Mesendoderm (in vitro differentiated cells): ENCODE measurements around the gene TFB2M.

ENCODE experiments used
- DNase-seq: peaks from one replicate; pipeline ENCODE4 v3.0.0; 2013
- H2AK5ac ChIP-seq: 2 replicates; pipeline ENCODE4 v1.6.1; 2013; ENCODE audit warnings: low read length, inconsistent platforms
- H2BK120ac ChIP-seq: 2 replicates; pipeline ENCODE4 v1.6.1; 2013; ENCODE audit warnings: low read depth, mild to moderate bottlenecking, low read length, moderate library complexity, mixed read lengths
- H2BK15ac ChIP-seq: replicated peaks from 2 replicates; pipeline ENCODE4 v1.6.1; 2013; ENCODE audit warnings: low read depth, mild to moderate bottlenecking, moderate library complexity
- H2BK5ac ChIP-seq: 2 replicates; pipeline ENCODE4 v1.6.1; 2013; ENCODE audit warnings: low read length, inconsistent platforms
- H3K18ac ChIP-seq: 2 replicates; pipeline ENCODE4 v1.6.1; 2013; ENCODE audit warnings: mild to moderate bottlenecking, low read length, mixed read lengths
- H3K23ac ChIP-seq: one replicate; pipeline ENCODE4 v1.6.1; 2013; ENCODE audit warnings: low read length
- H3K27ac ChIP-seq: 2 replicates; pipeline ENCODE4 v1.5.1; 2013; ENCODE audit warnings: low read depth, mild to moderate bottlenecking, inconsistent platforms, low read length, moderate library complexity
- H3K27me3 ChIP-seq: 2 replicates; pipeline ENCODE4 v1.6.1; 2013; ENCODE audit warnings: low read length, control low read depth, mild to moderate bottlenecking, inconsistent platforms; ENCODE audit not compliant: insufficient read depth, poor library complexity
- H3K36me3 ChIP-seq: 2 replicates; pipeline ENCODE4 v1.6.1; 2013; ENCODE audit warnings: low read length, inconsistent platforms; ENCODE audit not compliant: control insufficient read depth, insufficient read depth
- H3K4ac ChIP-seq: one replicate; pipeline ENCODE4 v1.6.1; 2013; ENCODE audit warnings: low read depth, mild to moderate bottlenecking, low read length, moderate library complexity
- H3K4me1 ChIP-seq: 2 replicates; pipeline ENCODE4 v1.6.1; 2013; ENCODE audit warnings: low read depth, low read length, inconsistent platforms; ENCODE audit not compliant: control insufficient read depth
- H3K4me2 ChIP-seq: 2 replicates; pipeline ENCODE4 v1.6.1; 2013; ENCODE audit warnings: low read length
- H3K4me3 ChIP-seq: 2 replicates; pipeline ENCODE4 v1.5.1; 2013; ENCODE audit warnings: mild to moderate bottlenecking, low read length
- H3K56ac ChIP-seq: one replicate; pipeline ENCODE4 v1.6.1; 2013; ENCODE audit warnings: low read length
- H3K79me1 ChIP-seq: 2 replicates; pipeline ENCODE4 v1.6.1; 2013; ENCODE audit warnings: low read length, inconsistent platforms
- H3K79me2 ChIP-seq: 2 replicates; pipeline ENCODE4 v1.6.1; 2013; ENCODE audit warnings: mild to moderate bottlenecking, low read length; ENCODE audit not compliant: control insufficient read depth, insufficient read depth
- H3K9ac ChIP-seq: 2 replicates; pipeline ENCODE4 v1.6.1; 2013; ENCODE audit warnings: low read length, inconsistent platforms
- H4K5ac ChIP-seq: one replicate; pipeline ENCODE4 v1.6.1; 2013; ENCODE audit warnings: low read length
- H4K8ac ChIP-seq: one replicate; pipeline ENCODE4 v1.6.1; 2013; ENCODE audit warnings: low read depth, mild to moderate bottlenecking, control low read depth, low read length, moderate library complexity
- WGBS: extraction: QIAGEN DNeasy Blood & Tissue Kit; methylation state at CpG from one replicate; pipeline ENCODE4 v1.1.7; 2013; ENCODE audit warnings: low lambda C conversion rate, missing lambda C conversion rate; ENCODE audit not compliant: insufficient coverage; ENCODE audit errors: extremely low coverage; 5-methylcytosine and 5-hydroxymethylcytosine counted together

Gene TFB2M

DNA sequence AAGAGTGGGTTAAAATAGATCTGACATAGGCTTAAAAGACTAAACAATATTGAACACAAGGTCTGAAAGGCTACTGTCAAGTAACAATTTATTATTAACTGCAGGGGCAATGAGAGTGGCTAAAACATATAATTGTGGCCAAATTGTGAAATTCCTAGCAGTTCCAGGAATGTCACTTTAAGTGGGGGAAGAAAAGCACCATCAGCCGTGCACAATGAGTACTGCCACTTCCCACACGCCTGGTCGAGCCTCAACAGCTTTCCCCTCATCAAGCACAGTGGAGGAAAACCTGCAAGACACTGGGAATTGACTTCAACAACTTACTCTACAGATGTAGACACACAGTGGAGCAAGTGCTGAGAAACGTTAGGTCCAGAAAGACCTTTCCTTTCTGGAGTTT, 16.4 kb downstream of the TFB2M start:
- H2BK15ac ChIP-seq = no peak overlapping the region
- H3K79me2 ChIP-seq = peaks cover 4% of the 10 kb centered on the region

GRCh38 chr1:246544001-246544400, 22.1 kb downstream of the TFB2M start:
- Histone ChIP-seq H3K27ac (no peak overlapping the region), H3K4me1 (no peaks in the 10 kb centered on the region), H3K4ac (no peak overlapping the region), H4K8ac (no peak overlapping the region), H3K4me2 (no peak overlapping the region), H3K9ac (no peak overlapping the region), H3K36me3 (peaks cover 6% of the 10 kb centered on the region), H4K5ac (no peak overlapping the region), H2BK15ac (no peak overlapping the region), H3K27me3 (no peaks in the 10 kb centered on the region), H3K18ac (no peak overlapping the region), H2AK5ac (no peak overlapping the region), H3K23ac (no peak overlapping the region), H2BK5ac (no peak overlapping the region), H3K4me3 (no peak overlapping the region), H3K56ac (no peak overlapping the region), H2BK120ac (no peak overlapping the region), H3K79me2 (no peaks in the 10 kb centered on the region), H3K79me1 (no peaks in the 10 kb centered on the region)
- no peak for DNase-seq
- WGBS = no CpG with 5 or more reads among the region's 1 CpG

More for the DNA sequence above, 16.4 kb downstream of the TFB2M start:
- no peaks in the 10 kb centered on the region for H3K36me3 ChIP-seq
- H3K4me2 ChIP-seq = no peak overlapping the region
- no peak overlapping the region for H4K5ac ChIP-seq
- H3K4me3 ChIP-seq = no peak overlapping the region
- WGBS = no CpG with 5 or more reads among the region's 4 CpGs
- no peaks in the 10 kb centered on the region for H3K27me3 ChIP-seq
- no peak overlapping the region for H3K27ac ChIP-seq
- no peak overlapping the region for H3K9ac ChIP-seq
- H2BK5ac ChIP-seq = no peak overlapping the region
- no peak overlapping the region for H3K18ac ChIP-seq
- DNase-seq = no peak
- no peak overlapping the region for H3K56ac ChIP-seq
- H4K8ac ChIP-seq = no peak overlapping the region
- peaks cover 4% of the 10 kb centered on the region for H3K79me1 ChIP-seq
- no peak overlapping the region for H2AK5ac ChIP-seq
- H3K4ac ChIP-seq = no peak overlapping the region
- no peak overlapping the region for H2BK120ac ChIP-seq
- no peak overlapping the region for H3K23ac ChIP-seq
- no peaks in the 10 kb centered on the region for H3K4me1 ChIP-seq

DNA sequence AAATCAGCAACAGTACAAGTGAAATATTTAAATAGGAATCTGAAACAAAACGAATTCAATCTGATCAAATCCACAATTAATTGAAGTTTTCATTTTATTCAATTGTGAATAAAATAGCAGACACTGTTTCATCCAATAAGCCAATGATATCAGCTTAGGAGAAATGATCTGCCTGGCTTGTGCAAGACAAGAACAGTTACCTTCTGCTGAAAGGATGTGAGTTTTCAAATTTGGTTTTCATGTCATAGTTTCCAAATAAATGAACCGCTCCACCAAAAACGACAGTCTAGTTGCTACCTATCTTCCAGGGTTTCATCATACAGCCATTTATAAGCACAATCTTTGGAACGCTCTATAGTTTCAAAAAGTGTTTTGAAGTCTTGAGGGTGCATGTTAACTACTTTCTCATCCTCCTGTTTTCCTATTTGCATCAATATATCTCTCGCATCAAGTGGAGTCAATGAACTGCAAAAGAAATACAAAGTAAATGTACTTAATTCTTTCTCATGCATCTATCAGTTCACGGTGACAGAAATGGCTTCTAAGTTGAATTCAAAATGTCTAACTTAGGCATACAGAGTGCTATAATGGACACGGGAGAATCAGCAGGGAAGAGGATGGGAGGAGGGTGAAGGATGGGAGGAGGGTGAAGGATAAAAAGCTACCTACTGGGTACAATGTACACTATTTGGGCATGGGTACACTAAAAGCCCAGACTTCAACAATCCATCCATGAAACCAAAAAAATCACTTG, 25.1 kb downstream of the TFB2M start:
- no CpG with 5 or more reads among the region's 7 CpGs for WGBS

GRCh38 chr1:246537887-246538286, 28.2 kb downstream of the TFB2M start:
- no peak overlapping the region for H2BK5ac ChIP-seq
- H3K23ac ChIP-seq = no peak overlapping the region
- H3K36me3 ChIP-seq = peaks cover 2% of the 10 kb centered on the region
- no peaks in the 10 kb centered on the region for H3K27me3 ChIP-seq
- H3K9ac ChIP-seq = no peak overlapping the region
- H3K79me1 ChIP-seq = no peaks in the 10 kb centered on the region
- H3K27ac ChIP-seq = no peak overlapping the region
- H2BK15ac ChIP-seq = no peak overlapping the region
- no peak overlapping the region for H4K5ac ChIP-seq
- H2AK5ac ChIP-seq = no peak overlapping the region
- no peak overlapping the region for H3K4ac ChIP-seq
- H3K18ac ChIP-seq = no peak overlapping the region
- no peak overlapping the region for H2BK120ac ChIP-seq
- H3K4me2 ChIP-seq = no peak overlapping the region
- DNase-seq = no peak
- H3K4me1 ChIP-seq = no peaks in the 10 kb centered on the region
- H4K8ac ChIP-seq = no peak overlapping the region
- no peak overlapping the region for H3K56ac ChIP-seq
- no CpG with 5 or more reads among the region's 3 CpGs for WGBS
- no peaks in the 10 kb centered on the region for H3K79me2 ChIP-seq
- H3K4me3 ChIP-seq = no peak overlapping the region

More for the DNA sequence above, 25.1 kb downstream of the TFB2M start:
- Histone ChIP-seq H4K5ac (no peak overlapping the region), H2BK15ac (no peak overlapping the region), H3K27me3 (no peaks in the 10 kb centered on the region), H2BK5ac (no peak overlapping the region), H3K18ac (no peak overlapping the region), H3K79me1 (no peaks in the 10 kb centered on the region), H3K36me3 (peaks cover 6% of the 10 kb centered on the region), H3K4ac (no peak overlapping the region), H3K23ac (no peak overlapping the region), H2BK120ac (no peak overlapping the region), H3K27ac (no peak overlapping the region), H3K4me1 (no peaks in the 10 kb centered on the region), H3K4me3 (no peak overlapping the region), H3K79me2 (no peaks in the 10 kb centered on the region), H2AK5ac (no peak overlapping the region), H3K9ac (no peak overlapping the region), H4K8ac (no peak overlapping the region), H3K56ac (no peak overlapping the region), H3K4me2 (no peak overlapping the region)
- DNase-seq = no peak

- H3K4me2 ChIP-seq = no peak overlapping the region
- H3K27ac ChIP-seq = no peak overlapping the region
- no peak overlapping the region for H2BK5ac ChIP-seq
- no peak for DNase-seq
- H3K9ac ChIP-seq = no peak overlapping the region
- no peak overlapping the region for H4K5ac ChIP-seq
- H3K27me3 ChIP-seq = no peaks in the 10 kb centered on the region
- no CpG with 5 or more reads among the region's 7 CpGs for WGBS
- no peak overlapping the region for H2AK5ac ChIP-seq
- H3K4ac ChIP-seq = no peak overlapping the region
- H3K79me2 ChIP-seq = no peaks in the 10 kb centered on the region
- H3K36me3 ChIP-seq = peaks cover 2% of the 10 kb centered on the region
- H4K8ac ChIP-seq = no peak overlapping the region
- H2BK120ac ChIP-seq = no peak overlapping the region
- H3K4me3 ChIP-seq = no peak overlapping the region
- H3K56ac ChIP-seq = no peak overlapping the region
- H3K18ac ChIP-seq = no peak overlapping the region
- H2BK15ac ChIP-seq = no peak overlapping the region
- H3K23ac ChIP-seq = no peak overlapping the region
- H3K4me1 ChIP-seq = no peaks in the 10 kb centered on the region
- H3K79me1 ChIP-seq = no peaks in the 10 kb centered on the region
Measured at GRCh38 chr1:246537441-246537840, 28.6 kb downstream of the TFB2M start.

GRCh38 chr1:246534114-246534513, 31.9 kb downstream of the TFB2M start:
- Histone ChIP-seq H3K27ac (no peak overlapping the region), H3K9ac (no peak overlapping the region)

More at GRCh38 chr1:246534114-246534513, 31.9 kb downstream of the TFB2M start:
- DNase-seq = no peak
- Histone ChIP-seq H4K5ac (no peak overlapping the region), H3K4me1 (no peaks in the 10 kb centered on the region), H2BK15ac (no peak overlapping the region), H4K8ac (no peak overlapping the region), H3K56ac (no peak overlapping the region), H3K23ac (no peak overlapping the region), H3K4me3 (no peak overlapping the region), H3K36me3 (no peaks in the 10 kb centered on the region), H2AK5ac (no peak overlapping the region), H3K18ac (no peak overlapping the region), H3K79me2 (no peaks in the 10 kb centered on the region), H2BK5ac (no peak overlapping the region), H2BK120ac (no peak overlapping the region), H3K4me2 (no peak overlapping the region), H3K79me1 (no peaks in the 10 kb centered on the region), H3K4ac (no peak overlapping the region), H3K27me3 (no peaks in the 10 kb centered on the region)
- WGBS = no CpG with 5 or more reads among the region's 1 CpG
